ENCODE measurements around the gene C11orf68.
A peak's percentile ranks its signal among the peaks of the same experiment; 100 is the strongest.

The C11orf68 gene

DNA sequence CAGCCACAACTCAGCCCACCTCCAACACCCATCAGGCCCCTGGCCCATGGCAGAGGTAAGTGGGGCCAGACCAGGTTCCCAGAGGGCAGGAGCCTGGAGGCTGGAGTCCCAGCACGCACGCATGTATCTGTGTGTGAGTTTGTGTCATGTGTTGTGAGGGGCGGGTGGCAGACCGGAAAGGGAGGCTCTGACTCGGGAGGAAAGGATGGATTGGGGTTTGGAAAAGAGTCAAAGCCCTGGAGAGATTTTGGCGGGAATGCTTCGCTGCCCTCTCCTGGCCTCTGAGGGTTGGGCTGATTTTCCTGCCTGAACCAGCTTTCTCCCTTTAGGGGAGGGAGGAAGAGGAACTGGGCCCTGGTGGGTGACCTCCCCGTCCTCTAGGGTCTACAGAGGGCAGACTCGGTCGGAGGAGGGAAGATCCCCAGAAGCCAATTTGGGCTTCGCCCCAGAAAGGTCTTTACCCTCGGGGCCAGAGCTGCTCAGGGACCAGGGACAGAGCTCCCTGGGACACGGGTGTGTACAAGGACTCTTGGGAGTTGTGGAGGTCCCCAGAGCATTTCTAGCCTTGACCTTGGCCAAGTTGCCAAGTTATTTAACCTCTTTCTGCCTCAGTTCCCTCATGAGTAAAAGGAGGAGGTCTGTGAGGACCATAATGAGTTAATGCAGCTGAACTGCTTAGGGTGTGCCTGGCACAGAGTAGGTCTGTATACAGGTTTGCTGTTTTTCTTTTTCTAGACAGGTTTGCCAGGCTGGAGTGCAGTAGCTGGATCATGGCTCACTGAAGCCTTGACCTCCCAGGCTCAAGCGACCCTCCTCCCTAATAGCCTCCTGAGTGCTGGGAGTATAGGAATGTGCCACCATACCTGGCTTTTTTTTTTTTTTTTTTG lies 6.9 kb downstream of the C11orf68 start:
- TF ChIP-seq ZFX (IDR thresholded peaks at IDR 0.05; ENCODE audit: borderline replicate concordance), result no peak
- TF ChIP-seq, protein P1, sequence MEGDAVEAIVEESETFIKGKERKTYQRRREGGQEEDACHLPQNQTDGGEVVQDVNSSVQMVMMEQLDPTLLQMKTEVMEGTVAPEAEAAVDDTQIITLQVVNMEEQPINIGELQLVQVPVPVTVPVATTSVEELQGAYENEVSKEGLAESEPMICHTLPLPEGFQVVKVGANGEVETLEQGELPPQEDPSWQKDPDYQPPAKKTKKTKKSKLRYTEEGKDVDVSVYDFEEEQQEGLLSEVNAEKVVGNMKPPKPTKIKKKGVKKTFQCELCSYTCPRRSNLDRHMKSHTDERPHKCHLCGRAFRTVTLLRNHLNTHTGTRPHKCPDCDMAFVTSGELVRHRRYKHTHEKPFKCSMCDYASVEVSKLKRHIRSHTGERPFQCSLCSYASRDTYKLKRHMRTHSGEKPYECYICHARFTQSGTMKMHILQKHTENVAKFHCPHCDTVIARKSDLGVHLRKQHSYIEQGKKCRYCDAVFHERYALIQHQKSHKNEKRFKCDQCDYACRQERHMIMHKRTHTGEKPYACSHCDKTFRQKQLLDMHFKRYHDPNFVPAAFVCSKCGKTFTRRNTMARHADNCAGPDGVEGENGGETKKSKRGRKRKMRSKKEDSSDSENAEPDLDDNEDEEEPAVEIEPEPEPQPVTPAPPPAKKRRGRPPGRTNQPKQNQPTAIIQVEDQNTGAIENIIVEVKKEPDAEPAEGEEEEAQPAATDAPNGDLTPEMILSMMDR (IDR thresholded peaks at IDR 0.05), result peak; percentile 64
- H3K27ac ChIP-seq, result peak overlapping the region; percentile 48

DNA sequence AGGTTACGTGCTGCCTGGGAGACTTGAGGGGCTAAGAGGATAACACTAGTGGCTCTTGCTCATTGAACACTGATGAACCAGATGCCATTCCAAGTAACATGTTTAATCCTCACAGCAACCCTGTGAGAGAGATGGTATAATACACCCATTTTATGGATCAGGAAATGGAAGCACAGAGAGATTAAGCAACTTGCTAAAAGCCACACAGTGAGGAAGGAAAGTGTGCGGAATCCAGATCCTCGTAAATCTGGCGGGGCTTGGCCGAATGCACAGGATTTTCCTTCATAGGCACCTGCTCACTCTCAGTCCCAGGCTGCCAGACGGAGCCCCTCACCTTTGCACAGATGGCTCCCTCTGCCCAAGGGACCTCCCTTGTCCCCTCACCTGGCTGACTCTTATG lies 11.0 kb downstream of the C11orf68 start:
- TF ChIP-seq ZFX (IDR thresholded peaks at IDR 0.05; ENCODE audit: borderline replicate concordance), result no peak
- TF ChIP-seq, protein P1 (IDR thresholded peaks at IDR 0.05), result no peak
- H3K27ac ChIP-seq, result no peak overlapping the region

DNA sequence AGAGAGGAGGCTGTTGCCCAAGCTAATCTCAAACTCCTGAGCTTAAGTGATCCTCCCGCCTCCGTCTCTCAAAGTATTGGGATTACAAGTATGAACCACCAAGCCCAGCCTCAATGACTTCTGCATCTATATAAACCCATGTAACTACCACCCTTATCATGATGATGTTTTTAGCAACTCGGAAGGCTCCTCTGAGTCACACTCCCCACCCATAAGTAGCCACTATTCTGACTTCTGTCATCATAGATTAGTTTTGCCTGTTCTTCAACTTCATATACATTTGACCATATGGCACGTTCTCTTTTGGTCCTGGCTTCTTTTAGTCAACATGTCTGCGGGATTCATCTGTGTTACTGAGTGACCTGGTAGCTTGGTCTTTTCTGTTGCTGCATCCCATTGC lies 12.3 kb downstream of the C11orf68 start:
- no peak overlapping the region for H3K27ac ChIP-seq
- TF ChIP-seq ZFX (IDR thresholded peaks at IDR 0.05; ENCODE audit: borderline replicate concordance), result no peak
- TF ChIP-seq, protein P1 (IDR thresholded peaks at IDR 0.05), result no peak

DNA sequence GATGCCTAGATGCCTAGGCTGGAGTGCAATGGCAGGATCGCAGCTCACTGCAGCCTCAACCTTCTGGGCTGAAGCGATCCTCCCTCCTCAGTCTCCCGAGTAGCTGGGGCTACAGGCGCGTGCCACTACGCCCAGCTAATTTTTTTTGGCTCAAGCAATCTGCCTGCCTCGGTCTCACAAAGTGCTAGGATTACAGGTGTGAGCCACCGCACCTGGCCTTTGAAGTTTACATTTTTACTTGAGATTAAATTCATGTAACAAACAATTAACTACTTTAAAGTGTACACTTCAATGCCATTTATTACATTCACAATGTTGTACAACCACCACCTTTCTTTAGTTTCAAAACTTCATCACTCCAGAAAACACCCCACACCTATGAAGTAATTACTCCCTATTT lies 15.1 kb downstream of the C11orf68 start:
- H3K27ac ChIP-seq, result no peak overlapping the region
- TF ChIP-seq ZFX (IDR thresholded peaks at IDR 0.05; ENCODE audit: borderline replicate concordance), result no peak
- TF ChIP-seq, protein P1 (IDR thresholded peaks at IDR 0.05), result no peak

DNA sequence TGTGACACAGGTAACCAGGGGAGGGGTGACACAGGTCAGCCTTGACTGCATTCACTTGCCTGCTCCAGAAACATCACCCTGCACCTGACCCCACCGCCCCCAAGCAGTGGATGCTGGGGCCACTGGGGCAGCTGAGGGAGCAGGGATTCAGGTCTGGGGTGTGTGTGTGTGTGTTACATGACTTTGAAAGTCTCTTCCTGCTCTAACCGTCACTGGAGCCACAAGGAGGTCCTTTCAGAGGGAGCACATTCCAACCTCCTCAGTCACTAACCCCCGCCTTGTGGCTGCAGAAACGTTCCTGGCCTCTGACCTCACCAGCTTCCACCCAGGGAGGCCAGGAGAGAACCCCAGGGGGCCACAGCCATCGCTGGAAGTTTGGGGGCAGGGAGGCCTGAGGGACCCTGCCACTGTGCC lies 15.8 kb downstream of the C11orf68 start:
- TF ChIP-seq, protein P1 (IDR thresholded peaks at IDR 0.05), result no peak
- no peak for TF ChIP-seq ZFX (IDR thresholded peaks at IDR 0.05; ENCODE audit: borderline replicate concordance)
- no peak overlapping the region for H3K27ac ChIP-seq

DNA sequence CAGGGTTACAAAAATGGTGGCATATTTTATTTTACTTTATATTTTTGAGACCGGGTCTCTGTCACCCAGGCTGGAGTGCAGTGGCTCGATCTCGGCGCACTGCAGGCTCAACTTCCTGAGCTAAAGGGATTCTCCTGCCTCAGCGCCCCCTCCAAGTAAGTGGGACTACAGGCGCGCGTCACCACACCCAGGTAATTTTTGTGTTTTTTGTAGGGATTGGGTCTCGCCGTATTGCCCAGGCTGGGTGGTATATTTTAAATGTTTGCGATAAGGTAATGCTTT lies 18.0 kb downstream of the C11orf68 start:
- no peak for TF ChIP-seq ZFX (IDR thresholded peaks at IDR 0.05; ENCODE audit: borderline replicate concordance)
- TF ChIP-seq, protein P1 (IDR thresholded peaks at IDR 0.05), result no peak
- no peak overlapping the region for H3K27ac ChIP-seq

DNA sequence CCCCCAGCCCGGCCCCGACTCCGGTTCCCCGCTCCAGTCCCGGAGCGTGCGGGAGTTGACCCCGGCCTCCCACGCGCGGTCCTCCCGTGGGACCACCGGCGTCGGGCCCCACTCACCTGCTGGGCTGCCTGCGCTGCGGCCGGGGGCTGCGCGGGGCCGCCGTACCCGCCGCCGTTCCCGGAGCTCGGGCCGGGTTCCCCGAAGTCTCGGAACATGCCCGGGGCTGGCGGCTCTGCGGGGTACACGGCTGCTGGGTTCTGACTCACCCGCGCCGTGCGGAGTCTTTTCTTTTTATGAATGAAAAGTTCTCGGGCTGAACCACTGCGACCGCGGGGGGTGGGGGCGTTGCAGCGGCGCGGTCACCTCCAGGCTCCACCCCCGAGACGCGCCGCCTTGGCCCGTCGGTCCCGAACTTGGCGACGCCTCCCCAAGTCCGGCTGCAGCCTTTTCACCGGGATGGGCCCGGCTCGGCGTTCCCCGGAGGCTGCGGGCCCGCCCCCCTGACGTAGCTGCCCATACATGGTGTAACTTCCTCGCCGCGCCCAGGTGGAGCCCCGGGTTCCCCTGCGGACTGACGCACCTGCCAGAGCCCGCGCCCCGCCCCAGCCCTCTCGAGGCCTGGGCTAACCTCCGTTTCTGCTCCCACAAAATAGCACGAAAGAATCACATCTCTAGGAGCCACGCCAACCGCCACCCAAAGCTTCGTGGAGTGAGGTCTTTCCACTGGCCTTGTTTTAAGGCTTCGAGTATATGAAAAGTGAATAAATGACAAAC lies 18.6 kb downstream of the C11orf68 start, which contains the start of gene FOSL1:
Gene FOSL1 (minus strand): TSS at position 264 of the 774 bp plus-strand sequence. CDS start 49 bp downstream, at position 215.
- H3K27ac ChIP-seq, result no peak within 1 kb of the TSS
- TF ChIP-seq, protein P1 (IDR thresholded peaks at IDR 0.05), result no peak
- no peak for TF ChIP-seq ZFX (IDR thresholded peaks at IDR 0.05; ENCODE audit: borderline replicate concordance)

Measured in 22Rv1 (cell line).